SU-DHL-6 (cell line): ENCODE data around the gene LRRC75A.

Source experiments
- H2AFZ ChIP-seq: fragments of 200-600 bp; sonication (generic); 2 replicates; pipeline ENCODE4 v1.6.1; 2014; ENCODE audit warnings: low read depth, mild to moderate bottlenecking, moderate library complexity, mixed read lengths, antibody characterized with exemption, low read length; ENCODE audit not compliant: severe bottlenecking
- H3F3A ChIP-seq: fragments of 200-600 bp; shearing (Covaris generic); 2 replicates; pipeline ENCODE4 v1.6.0; 2016; ENCODE audit warnings: antibody characterized with exemption, mild to moderate bottlenecking; ENCODE audit not compliant: insufficient read depth
- H3K27ac ChIP-seq: fragments of 200-600 bp; sonication (generic); 2 replicates; pipeline ENCODE4 v1.5.1; 2016; ENCODE audit warnings: low read depth, mild to moderate bottlenecking, low read length, moderate library complexity, mixed read lengths
- H3K27me3 ChIP-seq: fragments of 200-600 bp; sonication (generic), shearing (Covaris generic); 2 replicates; pipeline ENCODE4 v1.6.0; 2014; ENCODE audit warnings: mild to moderate bottlenecking, low read length
- H3K36me3 ChIP-seq: fragments of 200-600 bp; sonication (generic); 2 replicates; pipeline ENCODE4 v1.6.1; 2014; ENCODE audit warnings: mild to moderate bottlenecking, low read length, mixed read lengths
- H3K4me2 ChIP-seq: fragments of 300-600, 200-600 bp; shearing (Covaris generic), sonication (generic); 2 replicates; pipeline ENCODE4 v1.6.0; 2014; ENCODE audit warnings: low read length, low read depth, mild to moderate bottlenecking; ENCODE audit not compliant: poor library complexity, severe bottlenecking
- H3K4me3 ChIP-seq: fragments of 200-600 bp; sonication (generic); 2 replicates; pipeline ENCODE4 v1.5.1; 2014; ENCODE audit warnings: antibody characterized with exemption, low read length, mild to moderate bottlenecking, mixed read lengths; ENCODE audit not compliant: insufficient read depth, poor library complexity, severe bottlenecking
- H3K79me2 ChIP-seq: fragments of 200-600 bp; sonication (generic); 2 replicates; pipeline ENCODE4 v1.6.1; 2014; ENCODE audit warnings: mild to moderate bottlenecking, low read length, moderate library complexity; ENCODE audit not compliant: insufficient read depth
- H3K9ac ChIP-seq: fragments of 200-600 bp; sonication (generic); 2 replicates; pipeline ENCODE4 v1.7.0; 2014; ENCODE audit warnings: mild to moderate bottlenecking, low read length
- H3K9me2 ChIP-seq: fragments of 200-600 bp; sonication (generic); replicated peaks from 2 replicates; pipeline ENCODE4 v1.6.1; 2014; ENCODE audit warnings: low read length; ENCODE audit not compliant: insufficient read depth
- H3K9me3 ChIP-seq: fragments of 200-600 bp; sonication (generic); 2 replicates; pipeline ENCODE4 v1.6.1; 2014; ENCODE audit warnings: low read length, mixed read lengths; ENCODE audit not compliant: insufficient read depth
- H4K20me1 ChIP-seq: fragments of 200-600 bp; sonication (generic); 2 replicates; pipeline ENCODE4 v1.6.1; 2014; ENCODE audit warnings: low read depth, mild to moderate bottlenecking, antibody characterized with exemption, low read length, moderate library complexity, mixed read lengths
- EZH2phosphoT487 ChIP-seq: fragments of 200-600 bp; sonication (generic), shearing (Covaris generic); conservative IDR thresholded peaks from 2 replicates; pipeline ENCODE4 v1.6.1; 2018; ENCODE audit warnings: mild to moderate bottlenecking, antibody characterized with exemption, low read length, moderate library complexity, mixed read lengths
- TF ChIP-seq, protein P1 (sequence below): fragments of 200-600 bp; sonication (generic); IDR thresholded peaks from one replicate; pipeline ENCODE4 v1.5.1; 2017; ENCODE audit warnings: antibody characterized with exemption, mild to moderate bottlenecking, low read length, moderate library complexity; ENCODE audit not compliant: insufficient read depth, poor library complexity, severe bottlenecking

The LRRC75A gene

DNA sequence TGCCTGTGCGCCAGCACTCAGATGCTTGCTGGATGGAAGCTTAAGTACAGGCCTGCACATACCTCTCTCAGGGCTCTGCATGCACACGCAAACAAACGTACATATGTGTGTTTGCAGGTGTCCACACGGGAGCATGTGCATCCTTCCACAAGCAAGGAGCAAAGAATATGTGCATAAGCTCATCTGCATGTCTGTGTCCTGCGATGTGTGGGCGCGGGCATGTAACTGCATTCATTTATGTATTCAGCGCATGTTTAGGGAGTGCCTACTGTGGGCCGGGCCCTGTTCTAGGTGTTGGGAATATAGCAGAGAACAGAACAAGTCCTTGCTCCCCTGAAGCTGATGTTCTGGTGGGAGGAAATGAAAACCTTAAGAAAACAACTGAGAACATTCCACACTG is 62.9 kb downstream of the LRRC75A start:
- Histone ChIP-seq H3K9me2 (no peaks in the 10 kb centered on the region), H4K20me1 (no peaks in the 10 kb centered on the region), H3K4me3 (no peak overlapping the region), H3K79me2 (no peaks in the 10 kb centered on the region), H2AFZ (no peak overlapping the region), H3K27ac (no peak overlapping the region), H3K4me2 (no peak overlapping the region), H3K27me3 (no peaks in the 10 kb centered on the region), H3F3A (no peaks in the 10 kb centered on the region), H3K9me3 (no peaks in the 10 kb centered on the region), H3K36me3 (no peaks in the 10 kb centered on the region), H3K9ac (no peak overlapping the region)
- TF ChIP-seq EZH2phosphoT487 = no peak
- TF ChIP-seq, protein P1, sequence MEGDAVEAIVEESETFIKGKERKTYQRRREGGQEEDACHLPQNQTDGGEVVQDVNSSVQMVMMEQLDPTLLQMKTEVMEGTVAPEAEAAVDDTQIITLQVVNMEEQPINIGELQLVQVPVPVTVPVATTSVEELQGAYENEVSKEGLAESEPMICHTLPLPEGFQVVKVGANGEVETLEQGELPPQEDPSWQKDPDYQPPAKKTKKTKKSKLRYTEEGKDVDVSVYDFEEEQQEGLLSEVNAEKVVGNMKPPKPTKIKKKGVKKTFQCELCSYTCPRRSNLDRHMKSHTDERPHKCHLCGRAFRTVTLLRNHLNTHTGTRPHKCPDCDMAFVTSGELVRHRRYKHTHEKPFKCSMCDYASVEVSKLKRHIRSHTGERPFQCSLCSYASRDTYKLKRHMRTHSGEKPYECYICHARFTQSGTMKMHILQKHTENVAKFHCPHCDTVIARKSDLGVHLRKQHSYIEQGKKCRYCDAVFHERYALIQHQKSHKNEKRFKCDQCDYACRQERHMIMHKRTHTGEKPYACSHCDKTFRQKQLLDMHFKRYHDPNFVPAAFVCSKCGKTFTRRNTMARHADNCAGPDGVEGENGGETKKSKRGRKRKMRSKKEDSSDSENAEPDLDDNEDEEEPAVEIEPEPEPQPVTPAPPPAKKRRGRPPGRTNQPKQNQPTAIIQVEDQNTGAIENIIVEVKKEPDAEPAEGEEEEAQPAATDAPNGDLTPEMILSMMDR = no peak

DNA sequence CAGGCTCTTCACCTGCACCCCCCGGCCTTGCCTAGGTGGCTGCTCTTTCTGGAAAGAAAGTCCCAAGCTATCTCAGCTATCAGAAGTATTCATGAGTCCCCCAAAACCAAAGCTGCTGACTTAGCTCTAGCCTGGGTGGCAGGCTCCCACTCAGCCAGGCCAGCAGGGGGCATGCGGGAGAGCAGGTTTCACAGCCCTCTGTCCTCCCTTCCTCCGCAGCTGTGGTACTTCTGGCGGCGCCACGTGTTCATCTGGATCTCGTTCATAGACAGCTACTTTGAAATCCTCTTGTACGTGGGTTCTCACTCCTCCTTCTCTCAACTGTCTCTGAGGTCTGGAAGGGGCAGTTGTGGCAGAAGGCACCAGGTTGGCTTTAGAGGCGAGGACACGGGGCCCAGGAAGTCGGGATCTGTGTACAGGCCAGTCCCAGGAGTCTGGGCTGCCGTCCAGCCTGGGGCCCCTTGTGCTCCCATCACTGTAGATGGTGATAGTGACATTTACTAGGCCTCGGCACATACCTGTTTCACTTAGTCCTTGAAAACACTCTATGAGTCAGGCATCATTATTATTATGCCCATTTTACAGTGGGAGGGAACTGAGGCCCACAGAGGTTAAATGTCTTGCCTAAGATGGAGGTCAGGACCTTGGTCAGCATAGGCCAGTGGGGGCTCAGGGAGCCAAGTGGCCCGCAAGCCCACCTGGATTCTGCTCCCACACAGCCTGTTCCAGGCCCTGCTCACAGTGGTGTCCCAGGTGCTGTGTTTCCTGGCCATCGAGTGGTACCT is 63.7 kb downstream of the LRRC75A start:
- TF ChIP-seq, protein P1 = peak; percentile 86
- TF ChIP-seq EZH2phosphoT487 = no peak
- Histone ChIP-seq H3K9me3 (no peaks in the 10 kb centered on the region), H3K4me3 (no peak overlapping the region), H3K27ac (no peak overlapping the region), H2AFZ (peak overlapping the region; percentile 97), H3K9me2 (no peaks in the 10 kb centered on the region), H4K20me1 (no peaks in the 10 kb centered on the region), H3K36me3 (no peaks in the 10 kb centered on the region), H3K9ac (peak overlapping the region; percentile 13; the same call in 1 of the 2 replicates), H3K79me2 (no peaks in the 10 kb centered on the region), H3K4me2 (no peak overlapping the region), H3K27me3 (no peaks in the 10 kb centered on the region), H3F3A (no peaks in the 10 kb centered on the region)

DNA sequence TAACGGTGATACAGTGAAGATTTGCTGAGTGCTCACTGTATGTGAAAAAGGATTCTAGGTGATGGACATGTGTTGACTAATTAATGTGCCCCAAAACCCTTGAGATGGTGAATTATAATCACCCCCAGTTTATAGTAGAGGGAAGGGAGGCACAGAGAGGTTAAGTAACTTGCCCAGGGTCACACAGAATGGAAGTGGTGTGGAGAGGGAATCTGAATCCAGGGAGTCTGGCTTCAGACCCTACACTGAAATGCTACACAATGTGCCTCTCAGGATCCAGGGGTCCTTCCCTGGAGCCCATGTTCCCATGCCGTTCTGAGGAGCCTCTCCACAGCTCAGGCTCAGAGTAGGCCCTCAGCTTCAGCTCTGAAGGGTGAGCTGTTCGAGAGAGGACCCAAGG is 65.0 kb downstream of the LRRC75A start:
- H3K4me2 ChIP-seq = no peak overlapping the region
- H3K9me3 ChIP-seq = no peaks in the 10 kb centered on the region
- H4K20me1 ChIP-seq = no peaks in the 10 kb centered on the region
- H2AFZ ChIP-seq = no peak overlapping the region
- no peak overlapping the region for H3K9ac ChIP-seq
- no peak for TF ChIP-seq EZH2phosphoT487
- TF ChIP-seq, protein P1 = no peak
- no peak overlapping the region for H3K27ac ChIP-seq
- H3K9me2 ChIP-seq = no peaks in the 10 kb centered on the region
- no peak overlapping the region for H3K4me3 ChIP-seq
- H3K79me2 ChIP-seq = no peaks in the 10 kb centered on the region
- no peaks in the 10 kb centered on the region for H3F3A ChIP-seq
- H3K27me3 ChIP-seq = no peaks in the 10 kb centered on the region
- H3K36me3 ChIP-seq = no peaks in the 10 kb centered on the region
